KMS-11 (cell line): ENCODE data around the gene GIPC2.
"Not testable (repeated sequence)": the region's sequence is repeated elsewhere in the genome, so short reads cannot be mapped to it uniquely, and the experiment has no call there.

Source experiments
- H2AFZ ChIP-seq: fragments of 200-600 bp; sonication (generic); 2 replicates; pipeline ENCODE4 v1.6.1; 2016; ENCODE audit warnings: antibody characterized with exemption, mixed run types, low read depth
- H3K27ac ChIP-seq: fragments of 200-600 bp; sonication (generic); 2 replicates; pipeline ENCODE4 v1.6.1; 2016; ENCODE audit warnings: mild to moderate bottlenecking, mixed run types
- H3K27me3 ChIP-seq: fragments of 200-600 bp; sonication (generic); 2 replicates; pipeline ENCODE4 v1.6.1; 2017; ENCODE audit warnings: mild to moderate bottlenecking, low read depth, mixed run types, moderate library complexity; ENCODE audit not compliant: insufficient read depth
- H3K36me3 ChIP-seq: fragments of 200-600 bp; sonication (generic); 2 replicates; pipeline ENCODE4 v1.6.1; 2017; ENCODE audit warnings: mild to moderate bottlenecking, mixed run types; ENCODE audit not compliant: insufficient read depth
- H3K4me1 ChIP-seq: fragments of 200-600 bp; sonication (generic); 2 replicates; pipeline ENCODE4 v1.6.1; 2016; ENCODE audit warnings: mild to moderate bottlenecking, low read depth, mixed run types; ENCODE audit not compliant: poor library complexity, severe bottlenecking
- H3K4me2 ChIP-seq: fragments of 200-600 bp; sonication (generic); 2 replicates; pipeline ENCODE4 v1.7.0; 2016; ENCODE audit warnings: mild to moderate bottlenecking, mixed run types
- H3K4me3 ChIP-seq: fragments of 200-600 bp; sonication (generic); IDR thresholded peaks from 2 replicates; pipeline ENCODE4 v1.6.1; 2017; ENCODE audit warnings: low read depth, low read length, mixed read lengths; ENCODE audit not compliant: insufficient read depth
- H3K79me2 ChIP-seq: fragments of 200-600 bp; sonication (generic); 2 replicates; pipeline ENCODE4 v1.6.1; 2016; ENCODE audit warnings: low read depth, mixed run types; ENCODE audit not compliant: insufficient read depth
- H3K9ac ChIP-seq: fragments of 200-600 bp; sonication (generic); 2 replicates; pipeline ENCODE4 v1.6.1; 2016; ENCODE audit warnings: mild to moderate bottlenecking, mixed run types
- H4K20me1 ChIP-seq: fragments of 200-600 bp; sonication (generic); 2 replicates; pipeline ENCODE4 v1.6.1; 2016; ENCODE audit warnings: mild to moderate bottlenecking, mixed run types; ENCODE audit not compliant: insufficient read depth
- CTCF ChIP-seq: fragments of 200-600 bp; sonication (generic); conservative IDR thresholded peaks from 2 replicates; pipeline ENCODE4 v1.6.1; 2017; ENCODE audit warnings: low read depth, mild to moderate bottlenecking, antibody characterized with exemption, low read length, moderate library complexity, mixed read lengths

The GIPC2 gene

GRCh38 chr1:78045926-78046778 lies at the start of gene GIPC2:
GIPC2 (plus strand) TSS chr1:78045966; CDS start chr1:78046095, 129 bp downstream.
- H3K4me2 ChIP-seq = no peak within 1 kb of the TSS
- no peak within 1 kb of the TSS for H3K9ac ChIP-seq
- no peaks in the 10 kb centered on the region for H3K79me2 ChIP-seq
- no peaks in the 10 kb centered on the region for H4K20me1 ChIP-seq
- no peaks in the 10 kb centered on the region for H3K4me1 ChIP-seq
- no peak within 1 kb of the TSS for H3K27ac ChIP-seq
- TF ChIP-seq CTCF = no peak
- H3K27me3 ChIP-seq = no peaks in the 10 kb centered on the region
- no peak within 1 kb of the TSS for H3K4me3 ChIP-seq
- no peak within 1 kb of the TSS for H2AFZ ChIP-seq
- H3K36me3 ChIP-seq = no peaks in the 10 kb centered on the region

GRCh38 chr1:77996734-77997133 lies 49.0 kb upstream of the GIPC2 start:
- Histone ChIP-seq H3K9ac (no peak overlapping the region), H2AFZ (no peak overlapping the region), H3K27me3 (no peaks in the 10 kb centered on the region), H3K36me3 (no peaks in the 10 kb centered on the region), H3K4me2 (no peak overlapping the region), H3K4me1 (no peaks in the 10 kb centered on the region), H3K27ac (no peak overlapping the region), H3K79me2 (peaks cover 7% of the 10 kb centered on the region; the same call in 1 of the 2 replicates), H4K20me1 (no peaks in the 10 kb centered on the region), H3K4me3 (no peak overlapping the region)
- no peak for TF ChIP-seq CTCF

- not testable (repeated sequence) for H4K20me1 ChIP-seq, H3K9ac ChIP-seq, H3K27ac ChIP-seq, H2AFZ ChIP-seq, H3K4me2 ChIP-seq, H3K27me3 ChIP-seq, H3K36me3 ChIP-seq, H3K4me3 ChIP-seq
- Histone ChIP-seq H3K4me1 (peaks cover 12% of the 10 kb centered on the region), H3K79me2 (peaks cover 11% of the 10 kb centered on the region; the same call in 1 of the 2 replicates)
These were observed 45.2 kb upstream of the GIPC2 start for GRCh38 chr1:78000536-78000935.

GRCh38 chr1:78003070-78003746 lies 42.6 kb upstream of the GIPC2 start:
- no peak overlapping the region for H2AFZ ChIP-seq
- H3K4me3 ChIP-seq = no peak overlapping the region
- H3K36me3 ChIP-seq = no peaks in the 10 kb centered on the region
- H3K4me1 ChIP-seq = peaks cover 31% of the 10 kb centered on the region
- no peaks in the 10 kb centered on the region for H4K20me1 ChIP-seq
- no peaks in the 10 kb centered on the region for H3K27me3 ChIP-seq
- H3K79me2 ChIP-seq = peaks cover 36% of the 10 kb centered on the region; the same call in 1 of the 2 replicates
- peak overlapping the region; percentile 96 for H3K27ac ChIP-seq
- TF ChIP-seq CTCF = no peak
- peak overlapping the region; percentile 75 for H3K4me2 ChIP-seq
- H3K9ac ChIP-seq = peak overlapping the region; percentile 85; the same call in 1 of the 2 replicates
